HG03457 (cell line): ENCODE data around the gene TOX3.

Experiments used
- ATAC-seq: cut with Tn5 transposase; IDR thresholded peaks from one replicate; pipeline ENCODE4 v1.9.1; 2021; ENCODE audit warnings: moderate number of reproducible peaks; ENCODE audit not compliant: unreplicated experiment

The TOX3 gene

GRCh38 chr16:52547004-52547833 lies at the start of gene TOX3:
TSS of gene TOX3 (minus strand) at chr16:52547143. CDS start at chr16:52546723, 420 bp downstream.
- ATAC-seq: no peak

GRCh38 chr16:52592778-52593177 lies 45.8 kb upstream of the TOX3 start:
- no peak for ATAC-seq

- no peak for ATAC-seq
Measured at GRCh38 chr16:52591934-52592592, 45.1 kb upstream of the TOX3 start.

GRCh38 chr16:52591471-52591870 lies 44.5 kb upstream of the TOX3 start:
- no peak for ATAC-seq

GRCh38 chr16:52586159-52586558 lies 39.2 kb upstream of the TOX3 start:
- ATAC-seq: no peak

GRCh38 chr16:52584354-52585320 lies 37.7 kb upstream of the TOX3 start:
- ATAC-seq: no peak

GRCh38 chr16:52581530-52581929 lies 34.6 kb upstream of the TOX3 start:
- ATAC-seq: no peak

GRCh38 chr16:52580488-52580887 lies 33.5 kb upstream of the TOX3 start:
- no peak for ATAC-seq

- ATAC-seq: no peak
Measured at GRCh38 chr16:52578829-52579498, 32.0 kb upstream of the TOX3 start.

GRCh38 chr16:52578007-52578828 lies 31.3 kb upstream of the TOX3 start:
- no peak for ATAC-seq

GRCh38 chr16:52577130-52577706 lies 30.3 kb upstream of the TOX3 start:
- ATAC-seq: no peak

GRCh38 chr16:52573365-52574299 lies 26.7 kb upstream of the TOX3 start:
- ATAC-seq: peak; percentile 72

- no peak for ATAC-seq
Measured at GRCh38 chr16:52572656-52573055, 25.7 kb upstream of the TOX3 start.

- no peak for ATAC-seq
Measured at GRCh38 chr16:52570495-52571091, 23.6 kb upstream of the TOX3 start.

GRCh38 chr16:52569701-52570100 lies 22.8 kb upstream of the TOX3 start:
- ATAC-seq: no peak

GRCh38 chr16:52568983-52569690 lies 22.2 kb upstream of the TOX3 start:
- no peak for ATAC-seq

GRCh38 chr16:52568495-52568894 lies 21.6 kb upstream of the TOX3 start:
- no peak for ATAC-seq
